Suprapubic skin (tissue), 4 donors: Measurements from ENCODE around the gene DAB1.

ENCODE experiments used
- CTCF ChIP-seq, 2 donors: fragments of 200-600 bp in 1 of 2; fragments of 450-650 bp in 1 of 2; sonication (generic) in 1 of 2; IDR thresholded peaks; one replicate each; pipeline ENCODE4 v1.5.1; 2016 to 2019; ENCODE audit warnings: antibody characterized with exemption in 2 of 2, mild to moderate bottlenecking in 1 of 2, moderate library complexity in 1 of 2
- EP300 ChIP-seq: sonication (generic); formaldehyde crosslinking; IDR thresholded peaks from one replicate; pipeline ENCODE4 v1.6.1; 2017; ENCODE audit warnings: antibody characterized with exemption
- POLR2A ChIP-seq, 2 donors: fragments of 450-650 bp; IDR thresholded peaks; one replicate each; pipeline ENCODE4 v1.6.1; 2017; ENCODE audit warnings: antibody characterized with exemption in 2 of 2, mild to moderate bottlenecking in 2 of 2, moderate library complexity in 2 of 2
- POLR2AphosphoS5 ChIP-seq, 3 donors: sonication (generic); formaldehyde crosslinking; IDR thresholded peaks; one replicate each; pipeline ENCODE4 v1.6.1; 2017; ENCODE audit warnings: antibody characterized with exemption in 3 of 3

- TF ChIP-seq CTCF (IDR thresholded peaks at IDR 0.05): no peak
- TF ChIP-seq POLR2A (IDR thresholded peaks at IDR 0.05): no peak
- TF ChIP-seq EP300: no peak
- TF ChIP-seq POLR2AphosphoS5 (IDR thresholded peaks at IDR 0.05): no peak
Measured at GRCh38 chr1:57133686-57134085, 290.2 kb downstream of the DAB1 start.
